GM19099 (cell line): Measurements from ENCODE around the gene LONRF2.

Experiments used
- POLR2A ChIP-seq: IDR thresholded peaks from 3 replicates; pipeline ENCODE4 v1.6.1; 2011; ENCODE audit warnings: low read depth; ENCODE audit not compliant: insufficient read length; ENCODE audit errors: extremely low read depth

LONRF2 gene

GRCh38 chr2:100252811-100253698 is 69.2 kb downstream of the LONRF2 start:
- TF ChIP-seq POLR2A = no peak

GRCh38 chr2:100250645-100251044 is 71.7 kb downstream of the LONRF2 start:
- no peak for TF ChIP-seq POLR2A

GRCh38 chr2:100248971-100249370 is 73.3 kb downstream of the LONRF2 start:
- TF ChIP-seq POLR2A = no peak

GRCh38 chr2:100248044-100248330 is 74.3 kb downstream of the LONRF2 start:
- TF ChIP-seq POLR2A = no peak

- TF ChIP-seq POLR2A = no peak
These were observed 74.9 kb downstream of the LONRF2 start for GRCh38 chr2:100247256-100248043.

GRCh38 chr2:100246163-100247145 is 75.8 kb downstream of the LONRF2 start:
- TF ChIP-seq POLR2A = no peak

GRCh38 chr2:100245681-100246080 is 76.6 kb downstream of the LONRF2 start:
- no peak for TF ChIP-seq POLR2A

GRCh38 chr2:100244881-100245605 is 77.3 kb downstream of the LONRF2 start:
- no peak for TF ChIP-seq POLR2A

GRCh38 chr2:100243631-100244030 is 78.7 kb downstream of the LONRF2 start:
- TF ChIP-seq POLR2A = no peak

- TF ChIP-seq POLR2A = no peak
These were observed 79.2 kb downstream of the LONRF2 start for GRCh38 chr2:100242891-100243619.

GRCh38 chr2:100242476-100242875 is 79.8 kb downstream of the LONRF2 start:
- no peak for TF ChIP-seq POLR2A

GRCh38 chr2:100241236-100241635 is 81.1 kb downstream of the LONRF2 start:
- no peak for TF ChIP-seq POLR2A

- no peak for TF ChIP-seq POLR2A
These were observed 81.9 kb downstream of the LONRF2 start for GRCh38 chr2:100240386-100240785.

GRCh38 chr2:100239486-100240210 is 82.7 kb downstream of the LONRF2 start:
- no peak for TF ChIP-seq POLR2A

- TF ChIP-seq POLR2A = no peak
These were observed 83.8 kb downstream of the LONRF2 start for GRCh38 chr2:100238471-100238870.
